Measurements from ENCODE around the gene ERG28.
"Not testable (repeated sequence)": the region's sequence is repeated elsewhere in the genome, so short reads cannot be mapped to it uniquely, and the experiment has no call there.

The ERG28 gene

GRCh38 chr14:75660630-75661498 lies at the start of gene ERG28, which contains the start of gene TTLL5:
Gene ERG28 (minus strand): TSS chr14:75660876. CDS start chr14:75657502, 3,374 bp downstream.
Gene TTLL5 (plus strand): TSS chr14:75661246. CDS start chr14:75663150, 1,904 bp downstream.
- peak; percentile 99 for DNase-seq

DNA sequence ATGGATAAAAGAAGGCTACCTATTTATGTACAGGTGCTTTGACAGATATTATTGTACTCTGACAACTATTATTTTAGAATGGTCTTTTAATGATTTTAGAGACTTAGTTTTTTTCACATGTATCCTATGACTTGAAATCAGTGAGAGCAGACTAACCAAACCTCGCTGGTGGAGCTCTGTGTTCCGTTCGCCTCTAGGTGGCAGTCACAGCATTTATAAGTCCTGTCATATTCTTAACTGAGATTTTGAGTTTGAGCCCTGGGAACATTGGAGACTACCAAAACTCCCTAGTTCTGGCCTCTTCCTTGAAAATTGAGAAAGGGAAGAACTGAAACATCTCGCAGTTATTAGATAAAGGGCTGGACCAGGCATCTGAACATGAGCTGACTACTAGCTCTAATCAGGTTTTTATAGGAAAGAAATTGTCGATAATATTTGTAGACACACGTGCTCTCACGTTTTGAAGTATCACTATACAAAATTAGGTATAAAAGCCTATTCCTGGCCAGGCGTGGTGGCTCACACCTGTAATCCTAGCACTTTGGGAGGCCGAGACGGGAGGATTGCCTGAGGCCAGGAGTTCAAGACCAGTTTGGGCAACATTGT lies 48.6 kb upstream of the ERG28 start:
- peak; percentile 84 for DNase-seq

DNA sequence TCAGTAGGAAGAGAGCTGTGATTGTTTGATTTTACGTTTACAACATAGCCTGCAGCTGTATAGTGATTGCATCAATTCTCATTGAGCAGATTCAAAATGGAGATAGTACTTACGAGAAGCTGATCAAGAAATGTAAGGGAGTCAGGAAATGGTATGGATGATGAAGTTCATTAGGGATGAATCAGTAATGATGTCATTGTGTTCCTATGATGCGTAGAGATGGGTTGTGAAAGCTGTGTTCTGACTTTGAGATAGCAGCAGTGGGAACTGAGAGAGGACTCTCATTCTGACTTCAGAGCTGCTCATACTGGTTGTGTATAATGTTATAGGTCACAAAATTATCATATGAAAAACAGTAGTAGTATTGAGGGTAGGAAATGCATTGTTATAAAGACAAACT lies 44.3 kb upstream of the ERG28 start:
- DNase-seq, result no peak

- DNase-seq, result no peak
Measured at GRCh38 chr14:75703467-75703866, 42.8 kb upstream of the ERG28 start.

DNA sequence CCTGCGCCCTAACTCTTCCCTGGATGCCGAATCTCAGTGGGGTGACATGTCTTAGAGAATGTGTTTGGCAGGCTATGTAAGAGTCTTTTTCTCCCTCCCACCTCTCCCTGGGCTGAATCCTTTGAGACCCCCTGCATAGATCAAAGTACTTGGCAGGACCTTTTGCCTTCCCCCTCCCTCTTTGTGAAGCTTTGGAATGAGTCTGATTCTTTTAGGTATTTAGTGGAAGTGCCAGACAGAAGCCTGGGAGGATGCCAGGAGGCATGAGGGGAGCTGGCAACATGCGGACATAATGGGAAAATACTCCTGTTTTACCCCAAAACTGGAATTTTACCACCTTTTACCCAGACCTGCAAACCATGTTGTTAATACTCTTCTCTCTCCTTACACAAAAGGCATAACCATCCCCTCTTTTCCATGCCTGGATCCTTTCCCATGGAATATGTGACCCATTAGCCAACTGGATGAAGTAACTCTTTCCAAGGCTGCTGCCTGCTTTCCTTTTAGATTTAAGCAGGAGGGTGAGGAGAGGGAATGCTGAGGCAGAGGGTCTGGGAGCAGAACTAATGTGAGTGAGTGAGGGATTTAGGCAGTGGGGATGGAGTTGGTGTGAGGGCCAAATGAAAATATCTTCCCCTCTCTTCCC lies 42.1 kb upstream of the ERG28 start:
- DNase-seq, result no peak

DNA sequence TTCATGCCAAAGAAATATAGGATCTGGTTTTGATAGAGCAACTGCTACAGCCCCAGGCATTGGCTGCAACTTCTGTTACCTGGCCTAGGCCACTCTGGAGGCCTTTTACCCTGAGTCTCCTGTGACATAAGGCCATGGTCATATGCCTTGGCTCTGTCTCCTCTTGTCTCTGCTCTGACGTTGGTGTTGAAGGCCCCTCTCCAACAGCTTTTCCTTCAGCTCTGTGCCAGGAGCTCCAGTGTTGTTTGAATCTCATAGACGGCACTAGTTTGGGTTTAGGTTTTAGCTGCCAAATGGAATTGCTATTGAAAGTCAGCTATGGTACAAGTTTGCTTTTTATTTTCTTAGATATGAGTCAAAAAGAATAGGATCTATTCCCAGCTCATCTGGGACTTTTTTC lies 41.4 kb upstream of the ERG28 start:
- no peak for DNase-seq

DNA sequence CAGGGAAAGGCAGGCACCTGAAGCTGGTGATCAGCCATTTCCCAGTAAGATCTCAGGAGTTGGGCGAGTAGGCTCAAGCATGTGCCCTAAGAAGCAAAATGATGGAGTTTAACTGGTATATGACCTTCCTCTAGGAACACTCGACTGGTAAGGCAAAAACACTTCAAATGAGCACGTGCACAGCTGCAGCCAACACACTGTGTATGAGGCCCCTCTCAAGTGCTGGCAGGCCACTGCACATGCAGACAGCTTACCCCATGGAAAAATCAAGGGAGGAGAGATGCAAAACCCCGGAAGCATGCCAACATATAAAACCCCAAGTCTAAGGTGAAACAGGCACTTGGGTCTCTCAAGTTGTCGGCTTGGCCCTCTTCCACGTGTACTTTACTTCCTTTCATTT lies 39.6 kb upstream of the ERG28 start:
- peak; percentile 42 for DNase-seq

GRCh38 chr14:75699331-75699730 lies 38.7 kb upstream of the ERG28 start:
- no peak for DNase-seq

- DNase-seq, result no peak
Measured at GRCh38 chr14:75697918-75698317, 37.2 kb upstream of the ERG28 start.

DNA sequence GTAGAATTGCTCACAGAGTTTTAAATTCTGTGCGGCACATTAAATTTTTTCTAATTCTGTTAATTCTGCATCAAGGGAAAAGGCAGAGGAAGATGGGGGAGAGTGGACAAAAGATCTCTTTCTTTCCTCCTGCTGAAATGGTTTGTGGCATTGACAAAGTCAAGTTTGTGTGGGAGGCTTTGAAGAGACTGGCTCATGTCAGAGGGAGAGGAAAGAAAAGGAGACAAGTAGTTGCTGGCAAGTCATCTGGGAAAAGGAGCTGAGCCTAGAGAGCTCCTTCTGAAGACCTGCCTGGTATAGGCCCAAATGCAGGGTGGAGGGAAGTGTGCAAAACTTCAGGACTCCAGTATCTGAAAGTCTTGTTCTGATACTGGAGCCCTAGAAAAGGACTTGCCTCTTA lies 36.7 kb upstream of the ERG28 start:
- no peak for DNase-seq

- not testable (repeated sequence) for DNase-seq
Measured at GRCh38 chr14:75695025-75695424, 34.3 kb upstream of the ERG28 start.

DNA sequence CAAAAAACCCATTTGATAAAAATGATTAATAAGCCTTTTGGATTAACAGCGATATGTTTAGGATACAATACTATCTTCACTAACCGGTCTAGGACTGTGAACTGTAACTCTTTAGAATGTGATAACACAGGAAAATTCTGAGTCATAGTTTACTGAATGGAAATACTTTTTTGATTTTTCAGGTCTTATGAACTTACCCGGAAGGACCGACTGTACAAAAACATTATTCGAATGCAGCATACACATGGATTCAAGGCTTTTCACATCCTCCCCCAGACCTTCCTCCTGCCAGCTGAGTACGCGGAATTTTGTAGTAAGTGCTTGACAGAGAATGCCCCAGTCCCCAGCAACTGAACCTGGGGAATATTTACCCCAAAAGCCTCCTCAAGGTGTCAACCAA lies 29.3 kb upstream of the ERG28 start:
- DNase-seq, result no peak

DNA sequence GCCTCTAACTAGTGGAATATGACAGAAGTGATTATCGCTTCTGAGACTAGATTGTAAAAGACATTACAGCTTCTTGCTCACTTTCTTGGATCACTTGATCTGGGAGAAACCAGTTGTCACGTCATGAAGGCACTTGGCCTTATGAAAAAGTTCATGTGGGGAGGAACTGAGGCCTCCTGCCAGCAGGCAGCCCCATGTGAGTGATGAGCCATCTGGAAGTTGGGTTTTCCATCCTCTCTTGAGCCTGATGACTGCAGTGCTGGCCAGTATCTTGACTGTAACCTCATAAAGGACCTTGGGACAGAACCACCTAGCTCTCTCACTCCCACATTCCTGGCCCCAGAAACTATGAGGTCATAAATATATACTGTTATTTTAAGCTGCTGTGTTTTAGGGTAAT lies 28.3 kb upstream of the ERG28 start:
- DNase-seq, result no peak

- no peak for DNase-seq
Measured at GRCh38 chr14:75685910-75686309, 25.2 kb upstream of the ERG28 start.

DNA sequence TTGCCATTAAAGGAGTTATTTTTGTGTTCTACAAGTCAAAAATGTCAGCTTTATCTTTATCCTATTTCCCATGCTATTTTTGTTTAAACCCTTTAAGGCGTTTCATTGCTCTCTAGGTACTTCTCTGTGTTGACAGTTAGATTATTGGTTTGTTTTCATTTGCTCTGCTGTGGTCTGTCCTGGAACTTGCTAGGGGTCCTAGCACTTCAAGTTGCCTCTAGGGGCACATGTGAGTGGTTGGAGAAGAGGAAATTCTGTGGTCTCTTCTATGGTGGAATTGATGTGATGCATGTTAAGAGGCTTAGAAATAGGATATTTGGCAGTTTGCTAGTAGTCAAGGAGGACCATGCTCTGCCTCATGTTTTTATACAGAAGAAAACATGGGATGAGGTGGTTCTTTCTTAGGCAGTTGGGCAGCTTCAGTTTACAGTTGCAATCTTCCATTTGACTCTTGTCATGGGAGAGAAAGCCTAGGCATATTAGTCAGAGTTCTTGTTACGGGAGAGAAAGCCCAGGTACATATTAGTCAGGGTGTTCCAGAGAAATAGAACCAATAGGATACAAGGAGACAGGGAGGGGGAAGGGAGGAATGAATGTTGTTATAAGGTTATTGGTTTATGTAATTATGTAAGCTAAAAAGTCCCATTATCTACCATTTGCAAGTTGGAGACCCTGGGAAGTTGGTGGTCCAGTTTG lies 14.7 kb upstream of the ERG28 start:
- DNase-seq, result no peak

DNA sequence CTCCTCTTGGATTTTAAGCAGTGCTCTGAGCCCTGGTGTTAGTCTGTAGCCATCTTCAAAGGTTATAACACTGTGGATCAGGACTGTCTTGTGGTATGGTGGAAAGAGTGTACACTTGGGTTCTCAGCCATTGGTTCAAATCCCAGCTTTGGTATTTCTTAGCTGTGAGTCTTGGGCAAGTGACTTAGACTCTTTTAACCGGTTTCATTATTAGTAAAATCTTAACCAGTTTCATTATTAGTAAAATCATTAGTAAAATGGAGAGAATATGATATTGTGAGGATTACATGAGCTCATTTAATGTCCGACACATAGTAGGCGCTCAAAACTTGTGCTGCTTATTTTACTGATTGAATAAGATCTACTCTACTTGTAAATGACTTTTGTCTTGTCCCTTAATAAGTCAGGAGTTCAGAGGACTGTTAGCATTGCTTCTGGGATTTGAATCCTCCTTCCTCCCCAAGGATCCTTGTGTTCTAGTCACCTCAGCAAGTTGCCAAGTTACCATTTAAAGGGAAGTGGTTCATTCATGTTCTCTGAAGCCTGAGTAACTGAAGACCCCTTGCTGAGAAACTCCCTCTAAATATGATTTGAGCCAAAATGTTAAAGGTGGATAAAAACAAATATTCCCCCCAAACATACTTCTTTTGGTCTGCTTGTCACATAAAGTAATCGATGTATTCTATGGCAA lies 12.8 kb upstream of the ERG28 start:
- DNase-seq, result no peak

GRCh38 chr14:75672605-75673192 lies 12.0 kb upstream of the ERG28 start:
- no peak for DNase-seq

DNA sequence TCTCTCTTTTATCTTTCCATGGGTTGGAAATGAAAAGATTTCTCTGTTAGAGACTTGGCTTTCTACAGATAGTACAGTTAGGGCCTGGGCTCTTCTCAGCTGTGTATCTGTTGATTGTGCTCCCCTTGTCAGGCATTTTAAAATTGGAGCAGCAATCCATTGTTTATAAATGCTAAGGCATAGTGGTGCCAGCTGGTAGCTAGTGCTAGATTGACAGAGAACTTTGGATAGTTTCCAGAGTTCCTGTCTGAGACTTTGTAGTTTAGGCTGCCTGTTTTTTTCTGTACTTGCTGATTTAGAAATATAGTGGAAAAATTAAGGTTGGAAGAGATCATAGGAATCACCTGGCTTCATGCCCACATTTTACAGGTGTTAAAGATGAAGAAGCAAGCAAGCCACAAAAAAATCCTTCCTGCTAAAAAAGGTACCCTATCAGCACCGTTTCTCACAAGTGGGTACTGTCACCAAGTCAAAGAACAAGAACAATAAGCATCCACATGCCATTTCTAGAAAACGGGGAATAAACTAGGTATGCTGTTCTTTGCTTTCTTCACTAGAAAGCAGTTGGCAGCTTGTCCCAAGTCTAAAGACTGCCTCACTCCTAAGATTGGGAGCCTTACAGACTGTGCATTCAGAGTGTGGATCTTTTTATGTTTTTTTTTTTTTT lies 6.6 kb upstream of the ERG28 start:
- DNase-seq, result no peak

DNA sequence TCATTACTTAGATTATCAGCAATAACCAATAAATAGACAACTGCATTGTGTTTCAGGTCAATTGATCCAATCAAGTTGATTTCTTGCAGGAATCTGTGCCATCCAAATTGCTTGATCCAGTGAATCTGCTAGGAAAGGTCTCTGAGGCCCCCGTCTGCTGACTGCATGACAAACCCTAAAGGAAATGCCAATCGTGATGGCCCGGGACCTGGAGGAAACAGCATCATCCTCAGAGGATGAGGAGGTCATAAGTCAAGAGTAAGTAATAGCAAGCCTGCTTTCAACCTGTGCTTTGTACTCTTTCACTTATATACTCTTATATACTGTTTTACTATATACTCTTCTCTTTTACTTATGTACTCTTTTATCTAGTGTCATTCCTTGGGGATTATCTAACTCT lies 2.3 kb upstream of the ERG28 start:
- DNase-seq, result no peak

DNA sequence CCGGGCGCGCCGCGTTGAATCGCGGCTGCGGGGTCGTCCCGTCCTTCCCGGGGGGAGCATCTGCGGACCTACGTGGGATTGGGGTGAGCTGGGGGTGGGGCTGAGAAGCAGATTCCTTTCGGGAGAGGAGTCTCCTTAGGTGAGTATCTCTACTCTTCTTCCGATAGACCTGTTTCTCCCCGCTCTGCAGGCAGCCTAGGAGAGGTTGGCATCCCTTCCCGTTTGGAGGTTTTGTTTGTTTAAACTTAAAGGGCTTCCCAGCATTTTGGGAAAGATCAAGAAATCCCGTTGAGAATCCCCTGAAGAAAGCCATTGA lies 781 bp upstream of the ERG28 start:
- peak; percentile 71 for DNase-seq

GRCh38 chr14:75660238-75660629 lies 442 bp downstream of the ERG28 start:
- no peak for DNase-seq

- no peak for DNase-seq
Measured at GRCh38 chr14:75658957-75659356, 1.7 kb downstream of the ERG28 start.
